NCI-H187 treated with DMSO at 0.1 percent for 48 hours (cell line): ENCODE results near the gene CST4.
"Not testable (repeated sequence)": the region's sequence is repeated elsewhere in the genome, so short reads cannot be mapped to it uniquely, and the experiment has no call there.

ENCODE experiments used
- DNase-seq: peaks from one replicate; lab custom pipeline; 2025; lab: John Stamatoyannopoulos, UW

Gene CST4

GRCh38 chr20:23688684-23689398 is at the start of gene CST4:
Gene CST4 (minus strand): TSS chr20:23689038. CDS start chr20:23688969, 69 bp downstream.
- not testable (repeated sequence) for DNase-seq

- DNase-seq, result not testable (repeated sequence)
Measured at GRCh38 chr20:23735391-23735790, 46.6 kb upstream of the CST4 start.

- not testable (repeated sequence) for DNase-seq
Measured at GRCh38 chr20:23734949-23735348, 46.1 kb upstream of the CST4 start.

GRCh38 chr20:23734440-23734839 is 45.6 kb upstream of the CST4 start:
- not testable (repeated sequence) for DNase-seq

GRCh38 chr20:23727016-23727415 is 38.2 kb upstream of the CST4 start:
- DNase-seq, result no peak

GRCh38 chr20:23725102-23725501 is 36.3 kb upstream of the CST4 start:
- no peak for DNase-seq

- not testable (repeated sequence) for DNase-seq
Measured at GRCh38 chr20:23723659-23724307, 34.9 kb upstream of the CST4 start.

- DNase-seq, result not testable (repeated sequence)
Measured at GRCh38 chr20:23722851-23723250, 34.0 kb upstream of the CST4 start.

GRCh38 chr20:23721962-23722361 is 33.1 kb upstream of the CST4 start:
- DNase-seq, result no peak

GRCh38 chr20:23719351-23719750 is 30.5 kb upstream of the CST4 start:
- not testable (repeated sequence) for DNase-seq

GRCh38 chr20:23711778-23712177 is 22.9 kb upstream of the CST4 start:
- DNase-seq, result not testable (repeated sequence)

- DNase-seq, result no peak
Measured at GRCh38 chr20:23710771-23711170, 21.9 kb upstream of the CST4 start.

- DNase-seq, result no peak
Measured at GRCh38 chr20:23705895-23706294, 17.1 kb upstream of the CST4 start.

- DNase-seq, result no peak
Measured at GRCh38 chr20:23702021-23702420, 13.2 kb upstream of the CST4 start.

- no peak for DNase-seq
Measured at GRCh38 chr20:23700931-23701330, 12.1 kb upstream of the CST4 start.

- DNase-seq, result no peak
Measured at GRCh38 chr20:23697947-23698346, 9.1 kb upstream of the CST4 start.

GRCh38 chr20:23695068-23695395 is 6.2 kb upstream of the CST4 start:
- not testable (repeated sequence) for DNase-seq

GRCh38 chr20:23694178-23695067 is 5.6 kb upstream of the CST4 start:
- not testable (repeated sequence) for DNase-seq

GRCh38 chr20:23692725-23693619 is 4.1 kb upstream of the CST4 start:
- DNase-seq, result not testable (repeated sequence)

- no peak for DNase-seq
Measured at GRCh38 chr20:23691675-23692074, 2.8 kb upstream of the CST4 start.

- DNase-seq, result no peak
Measured at GRCh38 chr20:23690581-23690980, 1.7 kb upstream of the CST4 start.

- no peak for DNase-seq
Measured at GRCh38 chr20:23689399-23689690, 507 bp upstream of the CST4 start.
